Muscle layer of colon (tissue), 2 donors: ENCODE data around the gene ARMH4.

Experiments used
- H3K27ac ChIP-seq: one replicate; pipeline ENCODE4 v1.7.0; 2013; ENCODE audit warnings: low read depth, mild to moderate bottlenecking, low read length, moderate library complexity
- H3K27me3 ChIP-seq, 2 donors: one replicate each; pipeline ENCODE4 v1.7.0; 2013; ENCODE audit warnings: low read length in 2 of 2, mild to moderate bottlenecking in 2 of 2; ENCODE audit not compliant: insufficient read depth in 2 of 2, control insufficient read depth in 1 of 2
- H3K36me3 ChIP-seq: one replicate; pipeline ENCODE4 v1.7.0; 2013; ENCODE audit warnings: mild to moderate bottlenecking, low read length; ENCODE audit not compliant: insufficient read depth
- H3K4me1 ChIP-seq: one replicate; pipeline ENCODE4 v1.7.0; 2013; ENCODE audit warnings: mild to moderate bottlenecking, low read length; ENCODE audit not compliant: insufficient read depth
- H3K4me3 ChIP-seq, 2 donors: one replicate each; pipeline ENCODE4 v1.7.0; 2013; ENCODE audit warnings: low read length in 2 of 2, low read depth in 1 of 2, mild to moderate bottlenecking in 1 of 2, moderate library complexity in 1 of 2
- H3K9ac ChIP-seq: one replicate; pipeline ENCODE4 v1.7.0; 2013; ENCODE audit warnings: low read length
- H3K9me3 ChIP-seq: one replicate; pipeline ENCODE4 v1.7.0; 2013; ENCODE audit warnings: mild to moderate bottlenecking, low read length
- donor health status: abdominal sarcoma.
- donor health status: Adenocarcinoma of cecum.

ARMH4 gene

DNA sequence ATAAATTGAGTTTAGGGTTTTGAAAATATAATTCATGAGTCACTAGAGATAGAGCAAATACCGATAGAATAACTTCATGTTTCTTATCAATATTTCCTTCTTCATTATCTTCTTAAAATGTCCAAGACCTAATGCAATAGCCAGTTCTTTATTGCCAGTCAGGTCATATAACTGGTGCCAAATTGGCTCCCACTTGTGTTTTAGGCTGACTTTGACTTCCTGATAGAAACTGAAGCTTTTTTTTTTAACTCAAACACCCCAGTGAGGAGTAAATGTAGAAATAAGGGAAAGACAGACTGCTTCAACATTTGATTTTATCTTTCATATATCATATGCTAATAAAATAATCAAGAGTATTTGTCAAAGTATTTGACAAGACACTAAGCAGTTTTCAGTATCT lies 80.7 kb downstream of the ARMH4 start:
- no peak overlapping the region for H3K27ac ChIP-seq
- no peaks in the 10 kb centered on the region for H3K36me3 ChIP-seq
- H3K9me3 ChIP-seq: no peaks in the 10 kb centered on the region
- no peak overlapping the region for H3K9ac ChIP-seq
- H3K27me3 ChIP-seq: no peaks in the 10 kb centered on the region
- H3K4me3 ChIP-seq: no peak overlapping the region
- no peaks in the 10 kb centered on the region for H3K4me1 ChIP-seq

DNA sequence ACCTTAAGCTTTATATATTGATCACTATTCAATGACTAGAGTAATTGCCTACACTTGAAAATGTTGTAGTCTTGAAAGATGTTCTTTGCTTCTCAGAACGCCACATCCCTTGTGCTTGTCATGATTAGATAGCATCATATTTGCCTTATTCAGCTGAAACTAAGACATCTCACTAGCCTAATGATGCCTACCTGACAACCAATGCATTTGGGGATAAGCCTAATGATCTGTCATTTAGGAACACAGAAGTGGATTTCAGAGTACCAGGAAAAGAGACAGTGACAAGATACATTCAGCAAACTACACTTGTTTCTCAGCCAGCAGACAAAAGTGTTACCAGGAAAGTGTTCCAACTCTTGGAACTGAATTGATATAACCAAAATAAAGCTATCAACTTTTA lies 83.7 kb downstream of the ARMH4 start:
- Histone ChIP-seq H3K36me3 (no peaks in the 10 kb centered on the region), H3K4me1 (no peaks in the 10 kb centered on the region), H3K9ac (no peak overlapping the region), H3K27ac (no peak overlapping the region), H3K4me3 (no peak overlapping the region), H3K27me3 (no peaks in the 10 kb centered on the region), H3K9me3 (no peaks in the 10 kb centered on the region)

DNA sequence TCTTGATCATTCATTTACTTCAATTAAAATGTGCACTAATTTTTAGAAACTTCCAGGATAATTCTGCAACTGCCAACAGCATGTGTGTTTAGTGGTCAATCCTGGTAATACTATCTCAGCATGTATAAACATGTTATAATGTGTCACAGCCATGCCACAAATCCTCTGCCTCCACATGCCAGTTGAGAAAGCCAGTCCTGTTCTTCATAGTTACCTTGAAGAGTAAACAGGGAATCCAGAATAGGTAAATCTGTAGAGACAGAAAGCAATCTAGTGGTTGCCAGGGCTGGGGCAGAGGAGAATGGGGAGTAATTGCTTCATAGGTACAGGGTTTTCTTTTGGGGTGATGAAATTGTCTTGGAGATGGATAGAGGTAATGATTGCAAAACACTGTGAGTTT lies 85.9 kb downstream of the ARMH4 start:
- Histone ChIP-seq H3K27me3 (no peaks in the 10 kb centered on the region), H3K4me1 (no peaks in the 10 kb centered on the region), H3K9me3 (no peaks in the 10 kb centered on the region), H3K9ac (no peak overlapping the region), H3K27ac (no peak overlapping the region), H3K36me3 (no peaks in the 10 kb centered on the region), H3K4me3 (no peak overlapping the region)

DNA sequence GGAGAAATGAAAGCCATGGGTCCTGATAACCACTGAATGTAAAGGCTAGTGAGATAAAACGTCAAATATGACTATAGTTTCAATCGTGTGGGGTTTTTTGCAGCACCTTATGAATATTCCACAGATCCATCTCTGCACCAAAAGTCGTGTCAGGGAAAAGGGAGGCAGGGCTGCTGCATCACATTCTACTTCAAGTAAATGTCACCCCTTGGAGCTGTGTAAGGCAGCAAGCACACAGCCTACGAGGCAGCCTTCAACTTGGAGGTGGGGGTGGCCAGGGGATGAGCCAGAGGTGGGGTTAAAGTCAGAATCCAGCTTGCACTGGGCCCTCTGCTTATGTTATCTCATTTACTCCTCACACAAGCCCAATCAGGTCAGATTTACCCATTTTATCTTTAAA lies 90.4 kb downstream of the ARMH4 start:
- Histone ChIP-seq H3K27ac (no peak overlapping the region), H3K9ac (no peak overlapping the region)

DNA sequence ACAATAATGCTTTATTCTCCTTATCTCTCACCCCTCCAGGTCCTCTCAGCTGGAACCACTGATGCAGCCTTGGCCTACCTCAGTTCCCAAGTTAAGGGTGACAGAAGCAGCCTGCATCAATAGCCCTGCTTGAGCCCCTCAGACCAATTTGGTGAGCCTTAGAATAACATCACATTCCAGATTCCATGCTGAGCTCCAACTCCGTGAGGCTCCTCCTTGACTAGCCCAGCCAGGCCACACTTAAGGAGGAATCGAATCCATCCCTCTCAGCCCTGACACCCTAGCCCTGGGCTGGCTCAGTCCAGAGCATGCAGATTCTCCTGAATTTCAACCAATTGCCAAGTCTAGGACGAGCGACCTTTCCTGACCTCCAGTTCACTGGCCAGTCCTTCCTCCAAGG lies 91.1 kb downstream of the ARMH4 start:
- Histone ChIP-seq H3K4me1 (no peaks in the 10 kb centered on the region), H3K9ac (no peak overlapping the region), H3K9me3 (no peaks in the 10 kb centered on the region), H3K27me3 (no peaks in the 10 kb centered on the region), H3K4me3 (no peak overlapping the region), H3K36me3 (no peaks in the 10 kb centered on the region), H3K27ac (no peak overlapping the region)

More for the DNA sequence above, 90.4 kb downstream of the ARMH4 start:
- no peaks in the 10 kb centered on the region for H3K4me1 ChIP-seq
- no peaks in the 10 kb centered on the region for H3K36me3 ChIP-seq
- no peaks in the 10 kb centered on the region for H3K9me3 ChIP-seq
- no peak overlapping the region for H3K4me3 ChIP-seq
- H3K27me3 ChIP-seq: no peaks in the 10 kb centered on the region

DNA sequence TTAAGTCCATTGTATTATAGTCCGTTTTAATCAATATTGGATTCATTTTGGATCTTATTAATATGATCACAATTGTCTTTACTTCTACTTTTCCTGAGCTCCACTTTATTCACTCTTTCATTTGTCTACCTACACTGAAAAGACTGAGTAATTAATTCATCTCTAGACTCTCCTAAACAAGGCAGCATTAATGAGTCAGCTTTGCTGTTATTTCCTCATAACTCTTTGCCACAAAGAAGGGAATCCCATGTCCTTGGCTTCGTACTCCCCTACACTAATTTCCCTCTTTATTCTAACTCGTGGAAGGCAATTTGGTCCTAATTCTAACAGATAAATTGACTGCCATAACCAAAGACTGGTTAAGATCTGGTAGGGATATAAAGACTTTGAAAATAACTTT lies 91.9 kb downstream of the ARMH4 start:
- H3K36me3 ChIP-seq: no peaks in the 10 kb centered on the region
- H3K9ac ChIP-seq: no peak overlapping the region
- no peaks in the 10 kb centered on the region for H3K9me3 ChIP-seq
- no peak overlapping the region for H3K27ac ChIP-seq
- H3K27me3 ChIP-seq: no peaks in the 10 kb centered on the region
- H3K4me1 ChIP-seq: no peaks in the 10 kb centered on the region
- no peak overlapping the region for H3K4me3 ChIP-seq

DNA sequence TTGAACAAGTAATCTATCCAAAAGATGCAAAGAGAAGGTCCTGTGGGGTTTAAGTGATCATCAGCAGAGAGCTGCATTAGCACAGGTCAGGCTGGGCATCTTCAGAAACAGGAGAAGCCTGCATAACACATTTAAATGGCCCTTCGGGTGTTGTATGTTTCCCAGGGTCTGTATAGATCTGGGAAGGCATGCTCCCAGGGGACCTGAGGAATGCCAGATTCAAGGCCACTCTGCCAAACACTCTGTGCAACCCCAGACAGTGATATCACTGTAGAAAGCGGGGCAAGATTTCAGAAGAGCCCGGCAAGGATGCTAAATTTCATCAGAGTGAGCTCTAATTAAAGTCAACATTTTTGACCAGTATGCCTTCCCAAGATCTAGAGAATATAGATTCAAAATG lies 92.9 kb downstream of the ARMH4 start:
- Histone ChIP-seq H3K9ac (no peak overlapping the region), H3K4me1 (no peaks in the 10 kb centered on the region), H3K27me3 (no peaks in the 10 kb centered on the region), H3K4me3 (no peak overlapping the region), H3K27ac (no peak overlapping the region), H3K36me3 (no peaks in the 10 kb centered on the region), H3K9me3 (no peaks in the 10 kb centered on the region)

DNA sequence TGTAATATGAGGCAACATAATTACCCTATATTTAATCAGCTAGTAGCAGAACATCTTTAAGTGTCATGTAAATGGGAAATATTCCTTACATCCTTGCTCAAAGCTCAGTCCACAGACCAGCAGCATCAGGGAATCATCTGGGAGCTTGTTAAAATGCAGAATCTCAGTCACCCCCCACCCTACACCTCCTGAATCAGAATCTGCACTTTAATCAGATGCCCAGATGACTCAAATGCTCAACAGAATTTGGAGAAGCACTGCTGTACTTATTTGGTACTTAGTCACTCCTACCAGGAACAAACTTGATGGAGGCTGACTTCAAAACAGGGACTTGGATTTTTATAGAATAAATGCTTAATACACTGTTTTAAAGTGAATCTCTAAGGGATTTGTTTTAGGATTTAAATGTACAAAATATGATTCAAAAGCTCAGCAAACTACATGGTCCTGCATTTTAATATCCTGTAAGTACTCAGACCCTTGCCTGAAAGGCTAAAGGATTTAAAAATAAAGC lies 96.5 kb downstream of the ARMH4 start:
- Histone ChIP-seq H3K9ac (no peak overlapping the region), H3K27ac (no peak overlapping the region), H3K27me3 (no peaks in the 10 kb centered on the region), H3K4me1 (no peaks in the 10 kb centered on the region), H3K4me3 (no peak overlapping the region), H3K36me3 (no peaks in the 10 kb centered on the region), H3K9me3 (no peaks in the 10 kb centered on the region)

DNA sequence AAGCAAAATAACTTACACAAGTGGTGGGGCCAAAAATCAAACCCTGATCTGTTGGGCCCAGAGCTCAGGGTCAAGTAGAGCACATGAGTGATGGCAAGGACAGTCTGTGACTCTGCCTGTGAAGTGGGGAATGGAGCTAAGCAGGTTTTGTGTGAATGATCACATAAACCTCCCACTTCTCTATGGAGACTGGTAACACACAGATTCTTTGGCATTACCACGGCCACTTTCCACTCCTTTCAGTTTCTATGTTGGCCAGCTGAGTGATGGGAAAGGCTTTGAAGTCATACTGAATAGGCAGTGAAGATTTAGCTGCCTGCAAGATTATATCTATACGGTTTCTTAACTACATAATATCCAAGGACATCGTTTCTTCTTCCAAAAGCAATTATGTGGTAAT lies 97.9 kb downstream of the ARMH4 start:
- Histone ChIP-seq H3K4me3 (no peak overlapping the region), H3K9ac (no peak overlapping the region), H3K27ac (no peak overlapping the region), H3K27me3 (no peaks in the 10 kb centered on the region), H3K9me3 (no peaks in the 10 kb centered on the region), H3K4me1 (no peaks in the 10 kb centered on the region), H3K36me3 (no peaks in the 10 kb centered on the region)

DNA sequence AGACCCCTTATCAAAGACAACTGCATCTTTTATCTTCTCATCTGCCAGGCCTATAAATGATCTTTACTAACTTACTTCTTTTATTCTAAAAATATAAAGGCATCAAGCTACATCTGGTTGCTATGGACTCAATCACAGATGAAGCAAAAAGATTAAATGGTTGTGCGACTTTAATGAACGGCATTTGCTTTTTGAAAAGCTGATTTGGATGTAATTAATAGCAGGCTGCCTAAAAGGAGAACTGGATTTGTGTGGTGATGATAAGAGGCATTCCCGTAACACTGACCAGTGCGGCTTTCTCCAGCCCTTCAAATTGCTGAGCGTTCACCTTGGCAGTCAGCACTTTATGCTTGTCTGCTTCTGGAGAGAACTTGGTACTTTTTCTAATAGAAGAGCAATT lies 103.8 kb downstream of the ARMH4 start:
- Histone ChIP-seq H3K9me3 (no peaks in the 10 kb centered on the region), H3K9ac (no peak overlapping the region), H3K27me3 (no peaks in the 10 kb centered on the region), H3K27ac (no peak overlapping the region), H3K36me3 (no peaks in the 10 kb centered on the region), H3K4me1 (no peaks in the 10 kb centered on the region), H3K4me3 (no peak overlapping the region)

DNA sequence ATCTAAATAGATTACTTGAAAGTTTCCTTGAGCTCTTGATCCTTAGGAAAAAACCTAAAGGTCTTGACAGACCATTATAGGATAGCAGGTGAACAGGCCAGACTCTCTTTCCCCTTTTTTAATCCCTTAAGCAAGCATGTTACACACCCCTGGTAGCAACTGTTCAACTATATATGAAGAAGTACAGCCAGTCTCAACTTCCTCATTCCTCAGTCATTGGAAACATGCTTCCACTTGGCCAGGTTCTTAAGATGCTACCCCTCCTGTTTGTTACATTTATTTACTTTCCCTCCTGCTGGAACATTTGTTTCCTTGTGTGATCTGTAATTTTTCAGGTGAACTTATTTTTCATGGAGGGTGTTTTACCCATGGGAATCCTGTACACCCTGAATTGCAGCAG lies 124.1 kb downstream of the ARMH4 start:
- Histone ChIP-seq H3K9me3 (no peaks in the 10 kb centered on the region), H3K27ac (no peak overlapping the region), H3K9ac (no peak overlapping the region), H3K27me3 (no peaks in the 10 kb centered on the region), H3K4me1 (no peaks in the 10 kb centered on the region), H3K4me3 (no peak overlapping the region), H3K36me3 (no peaks in the 10 kb centered on the region)

DNA sequence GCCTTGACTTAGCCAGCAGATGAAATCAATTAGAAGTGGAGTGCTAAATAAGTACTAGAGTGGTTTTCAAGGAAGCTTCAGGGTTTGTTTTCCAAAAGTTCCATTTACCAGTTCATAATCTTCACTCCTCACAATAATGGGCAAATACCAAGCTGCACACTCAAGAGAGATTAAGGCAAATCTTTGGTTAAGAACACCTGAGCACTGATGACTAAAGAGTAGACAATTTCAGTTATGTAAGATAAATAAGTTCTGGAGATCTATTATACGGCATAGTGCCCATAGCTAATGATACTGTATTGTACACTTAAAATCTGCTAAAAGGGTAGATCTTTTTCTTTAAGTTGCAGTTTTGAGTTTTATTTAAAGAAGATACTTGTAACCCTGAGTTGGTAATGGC lies 125.0 kb downstream of the ARMH4 start:
- Histone ChIP-seq H3K4me3 (no peak overlapping the region), H3K4me1 (no peaks in the 10 kb centered on the region), H3K36me3 (no peaks in the 10 kb centered on the region), H3K27me3 (no peaks in the 10 kb centered on the region), H3K9me3 (no peaks in the 10 kb centered on the region), H3K9ac (no peak overlapping the region), H3K27ac (no peak overlapping the region)
